ENCODE measurements around the gene KHNYN. TPM values are rescaled to one million over a fixed set of nuclear protein-coding genes. Genes with fewer than 3 reads are reported as not detected.

Gene KHNYN
- total RNA-seq, 1 donor = 43.2 TPM

GRCh38 chr14:24456980-24457379 lies 27.2 kb downstream of the KHNYN start:
- DNase-seq (ENCODE audit: low read depth) = no peak
- TF ChIP-seq CTCF (IDR thresholded peaks at IDR 0.05; ENCODE audit: insufficient read depth, low read depth, low read length) = no peak
- no peak overlapping the region for H3K4me3 ChIP-seq (ENCODE audit: low read depth, low read length)

GRCh38 chr14:24458736-24459135 lies 29.0 kb downstream of the KHNYN start:
- no peak overlapping the region for H3K4me3 ChIP-seq (ENCODE audit: low read depth, low read length)
- no peak for TF ChIP-seq CTCF (IDR thresholded peaks at IDR 0.05; ENCODE audit: insufficient read depth, low read depth, low read length)
- DNase-seq (ENCODE audit: low read depth) = no peak

- no peak overlapping the region for H3K4me3 ChIP-seq (ENCODE audit: low read depth, low read length)
- no peak for DNase-seq (ENCODE audit: low read depth)
- TF ChIP-seq CTCF (IDR thresholded peaks at IDR 0.05; ENCODE audit: insufficient read depth, low read depth, low read length) = no peak
These were observed 29.6 kb downstream of the KHNYN start for GRCh38 chr14:24459331-24459730.

GRCh38 chr14:24461336-24461735 lies 31.6 kb downstream of the KHNYN start:
- TF ChIP-seq CTCF (IDR thresholded peaks at IDR 0.05; ENCODE audit: insufficient read depth, low read depth, low read length) = no peak
- DNase-seq (ENCODE audit: low read depth) = no peak
- no peak overlapping the region for H3K4me3 ChIP-seq (ENCODE audit: low read depth, low read length)

- DNase-seq (ENCODE audit: low read depth) = no peak
- TF ChIP-seq CTCF (IDR thresholded peaks at IDR 0.05; ENCODE audit: insufficient read depth, low read depth, low read length) = no peak
- H3K4me3 ChIP-seq (ENCODE audit: low read depth, low read length) = no peak overlapping the region
These were observed 33.5 kb downstream of the KHNYN start for GRCh38 chr14:24463017-24463883.

- no peak for TF ChIP-seq CTCF (IDR thresholded peaks at IDR 0.05; ENCODE audit: insufficient read depth, low read depth, low read length)
- no peak overlapping the region for H3K4me3 ChIP-seq (ENCODE audit: low read depth, low read length)
These were observed 34.4 kb downstream of the KHNYN start for GRCh38 chr14:24463884-24464785.

More at GRCh38 chr14:24463884-24464785, 34.4 kb downstream of the KHNYN start:
- no peak for DNase-seq (ENCODE audit: low read depth)

Measured in fibroblast of villous mesenchyme (primary cell).